GM13976 (cell line): ENCODE data around the gene NOVA1.
A peak's percentile ranks its signal among the peaks of the same experiment; 100 is the strongest.
"Not testable (repeated sequence)": the region's sequence is repeated elsewhere in the genome, so short reads cannot be mapped to it uniquely, and the experiment has no call there.

ENCODE experiments used
- DNase-seq: peaks from one replicate; pipeline ENCODE4 v3.0.0; 2012; ENCODE audit warnings: low spot score
- CTCF ChIP-seq: IDR thresholded peaks from 2 replicates; pipeline ENCODE4 v1.5.1; 2012; ENCODE audit warnings: borderline replicate concordance, mild to moderate bottlenecking; ENCODE audit not compliant: insufficient read depth; ENCODE audit errors: extremely low read depth, missing control alignments, control extremely low read depth
- in situ Hi-C: fragments of 300-500 bp; cut with MboI; formaldehyde crosslinking; loops from one replicate; pipeline ENCODE4 v1.12.0; 2022; ENCODE audit warnings: low sequenced_read_pairs, mixed read lengths, inconsistent platforms; ENCODE audit not compliant: unreplicated experiment

Gene NOVA1

GRCh38 chr14:26597589-26598080 is at the start of gene NOVA1:
Gene NOVA1 (minus strand): TSS chr14:26598033. CDS start chr14:26597436, 597 bp downstream.
- TF ChIP-seq CTCF: no peak
- in situ Hi-C loops: no loop called here
- peak; percentile 6 for DNase-seq

GRCh38 chr14:26645057-26645456 is 47.2 kb upstream of the NOVA1 start:
- in situ Hi-C loops, DNase-seq: not testable (repeated sequence)

- in situ Hi-C loops: no loop called here
- no peak for TF ChIP-seq CTCF
- no peak for DNase-seq
Measured at GRCh38 chr14:26636561-26636960, 38.7 kb upstream of the NOVA1 start.

GRCh38 chr14:26634946-26635345 is 37.1 kb upstream of the NOVA1 start:
- DNase-seq, in situ Hi-C loops: not testable (repeated sequence)

- in situ Hi-C loops: no loop called here
- DNase-seq: no peak
- no peak for TF ChIP-seq CTCF
Measured at GRCh38 chr14:26626256-26626655, 28.4 kb upstream of the NOVA1 start.

GRCh38 chr14:26622611-26623010 is 24.8 kb upstream of the NOVA1 start:
- in situ Hi-C loops: no loop called here
- DNase-seq: no peak
- no peak for TF ChIP-seq CTCF

- no peak for DNase-seq
- TF ChIP-seq CTCF: no peak
- in situ Hi-C loops: no loop called here
Measured at GRCh38 chr14:26621807-26622560, 24.2 kb upstream of the NOVA1 start.

GRCh38 chr14:26621364-26621763 is 23.5 kb upstream of the NOVA1 start:
- DNase-seq: no peak
- in situ Hi-C loops: no loop called here

More at GRCh38 chr14:26621364-26621763, 23.5 kb upstream of the NOVA1 start:
- no peak for TF ChIP-seq CTCF
